Spleen (tissue), 11 donors: ENCODE data around the gene GLRA3. TPM values are rescaled to one million over a fixed set of nuclear protein-coding genes. Genes with fewer than 3 reads are reported as not detected.

Experiments used
- DNase-seq: peaks from one replicate; pipeline ENCODE4 v3.0.0-alpha.2; 2020
- H3K27ac ChIP-seq, 8 donors: fragments of 200-600 bp; sonication (generic) in 7 of 8; 1 replicate in 4 of 8; 2 replicates in 4 of 8; pipeline versions ENCODE4 v1.5.0 to v1.8.0; 2016 to 2021; ENCODE audit warnings: inconsistent platforms in 4 of 8, mild to moderate bottlenecking in 4 of 8, moderate library complexity in 1 of 8
- H3K27me3 ChIP-seq, 7 donors: fragments of 200-600 bp; sonication (generic) in 6 of 7; replicated peaks in 1 of 7; 1 replicate in 4 of 7; 2 replicates in 3 of 7; pipeline versions ENCODE4 v1.5.0 to v1.8.0; 2016 to 2021; ENCODE audit warnings: inconsistent platforms in 3 of 7, mild to moderate bottlenecking in 1 of 7
- H3K36me3 ChIP-seq, 6 donors: fragments of 200-600 bp; sonication (generic) in 5 of 6; 1 replicate in 4 of 6; 2 replicates in 2 of 6; pipeline versions ENCODE4 v1.5.0 to v1.8.0; 2016 to 2021; ENCODE audit warnings: inconsistent platforms in 2 of 6
- H3K4me1 ChIP-seq, 6 donors: fragments of 200-600 bp; sonication (generic) in 5 of 6; 1 replicate in 3 of 6; 2 replicates in 3 of 6; pipeline versions ENCODE4 v1.5.0 to v1.8.0; 2016 to 2021; ENCODE audit warnings: inconsistent platforms in 3 of 6
- H3K4me3 ChIP-seq, 8 donors: fragments of 200-600 bp; sonication (generic) in 7 of 8; 1 replicate in 4 of 8; 2 replicates in 4 of 8; pipeline versions ENCODE4 v1.5.0 to v1.8.0; 2016 to 2021; ENCODE audit warnings: inconsistent platforms in 4 of 8, mild to moderate bottlenecking in 4 of 8, moderate library complexity in 2 of 8
- H3K9me3 ChIP-seq, 8 donors: fragments of 200-600 bp; sonication (generic) in 7 of 8; 1 replicate in 4 of 8; 2 replicates in 4 of 8; pipeline versions ENCODE4 v1.5.0 to v1.8.0; 2016 to 2021; ENCODE audit warnings: inconsistent platforms in 4 of 8
- POLR2A ChIP-seq, 3 donors: fragments of 450-650 bp; IDR thresholded peaks; one replicate each; pipeline ENCODE4 v1.5.1; 2017; ENCODE audit warnings: antibody characterized with exemption in 3 of 3, mild to moderate bottlenecking in 1 of 3
- POLR2AphosphoS5 ChIP-seq, 3 donors: sonication (generic); formaldehyde crosslinking; IDR thresholded peaks; one replicate each; pipeline ENCODE4 v1.5.1; 2017; ENCODE audit warnings: antibody characterized with exemption in 3 of 3
- WGBS, 5 donors: extraction: QIAGEN DNeasy Blood & Tissue Kit in 3 of 5; methylation state at CpG; one replicate each; pipeline versions ENCODE4 v1.1.5 to v1.1.7; 2013 to 2018; 5-methylcytosine and 5-hydroxymethylcytosine counted together
- intact Hi-C: fragments of 100-400 bp; cut with DNase I; formaldehyde crosslinking; loops from one replicate; pipeline ENCODE4 v1.15.0; 2023; ENCODE audit warnings: low total_unique reads
- polyA plus RNA-seq, 3 donors: library from polyadenylated mRNA; stranded (reverse); fragments of 200-250 nt; gene quantifications; one replicate each; pipeline ENCODE4 v1.2.1, GENCODE V29; 2013
- total RNA-seq, 7 donors: library from RNA; depleted of rRNA in 3 of 7; stranded (reverse); fragments of >200 nt in 3 of 7; fragmentation: NEBNext Ultra II Directional in 4 of 7; extraction: Animal tissue kit (Norgen Biotek cat#: 25700) in 4 of 7; gene quantifications; one replicate each; pipeline versions ENCODE4 v1.1.0 to v1.2.1, GENCODE V29; 2016 to 2021
- TF ChIP-seq, protein P1 (sequence below), 11 experiments: fragments of 200-600 bp in 7 of 11; fragments of 450-650 bp in 4 of 11; sonication (generic) in 4 of 11; IDR thresholded peaks in 8 of 11; conservative IDR thresholded peaks in 3 of 11; 1 replicate in 7 of 11; 2 replicates in 4 of 11; pipeline versions ENCODE4 v1.4.0 to v1.8.0; 2016 to 2021; ENCODE audit warnings: antibody characterized with exemption in 11 of 11, inconsistent platforms in 4 of 11, mild to moderate bottlenecking in 1 of 11
- donor health status: healthy with polysubstance abuse.
- donor health status: DM: no; HTN: no; CAD: no; lungs with moderate emphysema.
- donor health status: DM: no; HTN: no; CAD: no.
- donor health status: Bipolar disorder and iron deficiency.
- donor health status: healthy.
- donor health status: DM: no; HTN: no; CAD: no.
- donor health status: DM: yes; HTN: yes; CAD: no.

The GLRA3 gene
- total and polyA plus RNA-seq, 10 donors = 0.02 to 0.20 (median 0.06) TPM; not detected in 2

DNA sequence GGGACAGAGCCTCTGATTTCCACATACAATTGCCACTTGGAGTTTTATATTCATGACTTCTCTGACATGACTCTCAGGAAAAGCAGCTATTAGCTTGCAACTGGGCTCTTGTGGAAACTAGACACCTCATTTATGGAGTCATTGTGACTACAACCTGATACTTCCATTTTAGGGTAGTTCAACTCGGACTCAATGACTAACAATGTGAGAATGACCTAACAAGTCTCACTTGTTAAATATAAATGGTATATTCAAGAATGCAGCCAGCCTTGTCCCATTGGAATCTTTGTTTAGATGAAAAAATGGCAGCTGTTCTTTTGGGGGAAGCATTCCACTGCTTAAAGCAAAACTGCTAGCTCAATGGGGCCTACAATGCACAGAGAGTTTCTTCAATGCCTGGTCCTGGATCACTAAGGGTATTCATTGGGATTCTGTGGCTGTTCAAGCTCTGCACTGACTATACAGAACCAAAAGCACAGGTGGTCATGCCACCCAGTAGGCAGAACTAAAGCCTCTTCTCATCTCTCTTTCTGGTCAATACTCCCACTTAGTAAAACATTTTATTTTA is 36.5 kb upstream of the GLRA3 start:
- WGBS, 5 donors = 50 to 73% (median 68%) methylated on average over 1 of the region's 1 CpG
- H3K27me3 ChIP-seq = no peaks in the 10 kb centered on the region
- DNase-seq = no peak
- no peaks in the 10 kb centered on the region for H3K4me1 ChIP-seq
- no peak overlapping the region for H3K27ac ChIP-seq
- no peak overlapping the region for H3K4me3 ChIP-seq
- TF ChIP-seq, protein P1, sequence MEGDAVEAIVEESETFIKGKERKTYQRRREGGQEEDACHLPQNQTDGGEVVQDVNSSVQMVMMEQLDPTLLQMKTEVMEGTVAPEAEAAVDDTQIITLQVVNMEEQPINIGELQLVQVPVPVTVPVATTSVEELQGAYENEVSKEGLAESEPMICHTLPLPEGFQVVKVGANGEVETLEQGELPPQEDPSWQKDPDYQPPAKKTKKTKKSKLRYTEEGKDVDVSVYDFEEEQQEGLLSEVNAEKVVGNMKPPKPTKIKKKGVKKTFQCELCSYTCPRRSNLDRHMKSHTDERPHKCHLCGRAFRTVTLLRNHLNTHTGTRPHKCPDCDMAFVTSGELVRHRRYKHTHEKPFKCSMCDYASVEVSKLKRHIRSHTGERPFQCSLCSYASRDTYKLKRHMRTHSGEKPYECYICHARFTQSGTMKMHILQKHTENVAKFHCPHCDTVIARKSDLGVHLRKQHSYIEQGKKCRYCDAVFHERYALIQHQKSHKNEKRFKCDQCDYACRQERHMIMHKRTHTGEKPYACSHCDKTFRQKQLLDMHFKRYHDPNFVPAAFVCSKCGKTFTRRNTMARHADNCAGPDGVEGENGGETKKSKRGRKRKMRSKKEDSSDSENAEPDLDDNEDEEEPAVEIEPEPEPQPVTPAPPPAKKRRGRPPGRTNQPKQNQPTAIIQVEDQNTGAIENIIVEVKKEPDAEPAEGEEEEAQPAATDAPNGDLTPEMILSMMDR (IDR thresholded peaks at IDR 0.05 in 8 of 11, conservative IDR thresholded peaks at IDR 0.05 in 3 of 11) = no peak
- TF ChIP-seq POLR2AphosphoS5 (IDR thresholded peaks at IDR 0.05) = no peak
- TF ChIP-seq POLR2A (IDR thresholded peaks at IDR 0.05) = no peak
- intact Hi-C loops = no loop called here
- no peaks in the 10 kb centered on the region for H3K36me3 ChIP-seq
- peaks cover 0 to 7% (median 0%) of the 10 kb centered on the region in 8 donors for H3K9me3 ChIP-seq

DNA sequence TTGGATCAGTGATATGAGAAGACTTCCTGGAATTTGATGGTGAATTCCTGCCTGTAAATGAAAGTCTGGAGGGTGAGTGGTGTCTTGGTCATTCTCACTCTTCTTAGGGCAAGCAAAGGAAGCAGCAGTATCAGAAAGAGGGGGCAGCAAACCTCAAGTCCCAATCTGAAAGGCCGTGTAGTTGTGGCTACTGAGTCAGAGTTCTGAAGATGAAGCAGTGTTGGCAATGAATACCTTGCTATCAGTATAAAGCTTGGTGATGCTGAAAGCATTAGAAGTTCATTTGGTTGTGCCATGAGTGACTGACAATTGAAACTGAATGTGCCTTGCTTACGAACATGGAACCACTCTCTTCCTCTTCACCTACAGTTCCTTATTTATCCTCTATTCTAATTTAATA is 35.0 kb upstream of the GLRA3 start:
- TF ChIP-seq POLR2A (IDR thresholded peaks at IDR 0.05) (no peak), POLR2AphosphoS5 (IDR thresholded peaks at IDR 0.05) (no peak)
- TF ChIP-seq, protein P1 (IDR thresholded peaks at IDR 0.05 in 8 of 11, conservative IDR thresholded peaks at IDR 0.05 in 3 of 11) = no peak
- Histone ChIP-seq H3K27ac (no peak overlapping the region), H3K36me3 (no peaks in the 10 kb centered on the region), H3K4me1 (no peaks in the 10 kb centered on the region), H3K4me3 (no peak overlapping the region), H3K27me3 (no peaks in the 10 kb centered on the region), H3K9me3 (peaks cover 0 to 7% (median 0%) of the 10 kb centered on the region in 8 donors)
- no peak for DNase-seq
- WGBS, 5 donors = 65 to 85% (median 81%) methylated on average over 2 of the region's 2 CpGs
- intact Hi-C loops = no loop called here

DNA sequence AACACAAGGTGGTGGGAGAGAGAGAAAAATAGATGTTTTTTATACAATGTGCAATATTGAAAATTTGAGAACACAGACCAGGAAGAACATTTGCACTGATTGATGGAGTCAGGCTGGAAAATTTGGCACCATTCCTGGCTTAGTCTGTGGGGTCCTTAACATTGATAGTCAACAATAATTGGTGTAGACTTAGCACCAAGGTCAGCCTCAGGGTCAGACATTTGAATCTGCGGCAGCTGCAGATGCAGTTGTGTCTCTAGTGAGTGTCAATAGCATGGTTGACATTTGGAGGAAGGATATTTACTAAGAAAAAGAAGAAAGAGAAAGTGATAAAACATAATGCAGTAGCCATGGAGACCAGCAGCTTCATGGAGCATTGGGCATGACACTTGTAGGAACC is 31.5 kb upstream of the GLRA3 start:
- Histone ChIP-seq H3K9me3 (no peaks in the 10 kb centered on the region), H3K27ac (no peak overlapping the region), H3K36me3 (no peaks in the 10 kb centered on the region), H3K4me3 (no peak overlapping the region), H3K27me3 (no peaks in the 10 kb centered on the region), H3K4me1 (no peaks in the 10 kb centered on the region)
- TF ChIP-seq, protein P1 (IDR thresholded peaks at IDR 0.05 in 8 of 11, conservative IDR thresholded peaks at IDR 0.05 in 3 of 11) = no peak
- no peak for TF ChIP-seq POLR2AphosphoS5 (IDR thresholded peaks at IDR 0.05)
- no peak for TF ChIP-seq POLR2A (IDR thresholded peaks at IDR 0.05)
- WGBS, 5 donors = 61 to 74% (median 68%) methylated on average over 1 of the region's 1 CpG
- no peak for DNase-seq
- intact Hi-C loops = no loop called here

DNA sequence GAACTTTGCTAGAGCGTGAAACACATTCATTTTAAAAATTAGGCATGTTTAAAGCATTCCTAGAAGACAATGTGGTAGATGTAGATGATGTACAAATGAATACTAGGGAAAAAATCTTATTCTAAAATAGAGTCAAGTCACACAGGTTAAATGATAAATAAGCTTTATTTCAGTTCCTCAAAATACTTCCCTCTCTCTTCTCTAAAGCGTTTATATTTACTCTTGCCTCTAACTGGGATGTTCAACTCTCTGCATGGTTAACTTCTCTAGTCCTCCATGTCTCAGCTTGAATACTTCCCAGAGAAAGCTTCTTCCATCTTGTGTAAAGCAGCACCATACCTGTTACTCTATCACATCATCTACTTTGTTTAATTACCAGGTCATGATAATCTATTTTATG is 30.9 kb upstream of the GLRA3 start:
- intact Hi-C loops = no loop called here
- Histone ChIP-seq H3K27me3 (no peaks in the 10 kb centered on the region), H3K4me1 (no peaks in the 10 kb centered on the region), H3K4me3 (no peak overlapping the region), H3K9me3 (no peaks in the 10 kb centered on the region), H3K27ac (no peak overlapping the region), H3K36me3 (no peaks in the 10 kb centered on the region)
- DNase-seq = no peak
- 12 to 61% (median 36%) methylated on average over 2 of the region's 2 CpGs for WGBS, 5 donors
- no peak for TF ChIP-seq POLR2A (IDR thresholded peaks at IDR 0.05)
- TF ChIP-seq, protein P1 (IDR thresholded peaks at IDR 0.05 in 8 of 11, conservative IDR thresholded peaks at IDR 0.05 in 3 of 11) = no peak
- no peak for TF ChIP-seq POLR2AphosphoS5 (IDR thresholded peaks at IDR 0.05)
